ENCODE measurements around the gene VSIR.

Gene VSIR

GRCh38 chr10:71819985-71820384 lies 46.7 kb upstream of the VSIR start:
- DNase-seq, result no peak
- H3K4me1 ChIP-seq (ENCODE audit: insufficient read depth, low read length), result no peaks in the 10 kb centered on the region
- peaks cover 11% of the 10 kb centered on the region for H3K79me2 ChIP-seq (ENCODE audit: insufficient read depth, low read length)
- no peaks in the 10 kb centered on the region for H3K9me3 ChIP-seq (ENCODE audit: insufficient read depth, low read length, severe bottlenecking)
- no peak overlapping the region for H3K27ac ChIP-seq (ENCODE audit: low read length)
- H2AFZ ChIP-seq (ENCODE audit: low read depth, low read length), result no peak overlapping the region
- H3K36me3 ChIP-seq (ENCODE audit: insufficient read depth, low read length), result peaks cover 99% of the 10 kb centered on the region
- H3K4me3 ChIP-seq (ENCODE audit: low read depth in 1 of 2, low read length in 2 of 2), result no peak overlapping the region
- no peak for ATAC-seq (ENCODE audit: insufficient read depth, low read depth)
- no peak overlapping the region for H3K9ac ChIP-seq (ENCODE audit: low read depth, low read length)
- H4K20me1 ChIP-seq (ENCODE audit: insufficient read depth, low read length), result peaks cover 31% of the 10 kb centered on the region
- H3K27me3 ChIP-seq (ENCODE audit: insufficient read depth, low read length, poor library complexity), result no peaks in the 10 kb centered on the region
- H3K4me2 ChIP-seq (ENCODE audit: insufficient read depth, low read length), result no peak overlapping the region
- TF ChIP-seq CTCF (IDR thresholded peaks at IDR 0.05; ENCODE audit: borderline replicate concordance, extremely low read depth, low read length, poor library complexity, severe bottlenecking) (no peak), EZH2 (IDR thresholded peaks at IDR 0.05; ENCODE audit: borderline replicate concordance, low read depth, low read length, severe bottlenecking) (no peak)

GRCh38 chr10:71819441-71819861 lies 46.1 kb upstream of the VSIR start:
- no peak for DNase-seq
- H3K9me3 ChIP-seq (ENCODE audit: insufficient read depth, low read length, severe bottlenecking), result no peaks in the 10 kb centered on the region
- peaks cover 99% of the 10 kb centered on the region for H3K36me3 ChIP-seq (ENCODE audit: insufficient read depth, low read length)
- H3K4me1 ChIP-seq (ENCODE audit: insufficient read depth, low read length), result no peaks in the 10 kb centered on the region
- no peak overlapping the region for H3K9ac ChIP-seq (ENCODE audit: low read depth, low read length)
- H3K27ac ChIP-seq (ENCODE audit: low read length), result no peak overlapping the region
- no peak for ATAC-seq (ENCODE audit: insufficient read depth, low read depth)
- peaks cover 33% of the 10 kb centered on the region for H4K20me1 ChIP-seq (ENCODE audit: insufficient read depth, low read length)
- H3K4me2 ChIP-seq (ENCODE audit: insufficient read depth, low read length), result no peak overlapping the region
- no peaks in the 10 kb centered on the region for H3K27me3 ChIP-seq (ENCODE audit: insufficient read depth, low read length, poor library complexity)
- H3K79me2 ChIP-seq (ENCODE audit: insufficient read depth, low read length), result peaks cover 11% of the 10 kb centered on the region; the same call in 1 of the 2 replicates
- no peak overlapping the region for H2AFZ ChIP-seq (ENCODE audit: low read depth, low read length)
- TF ChIP-seq EZH2 (IDR thresholded peaks at IDR 0.05; ENCODE audit: borderline replicate concordance, low read depth, low read length, severe bottlenecking), result no peak
- TF ChIP-seq CTCF (IDR thresholded peaks at IDR 0.05; ENCODE audit: borderline replicate concordance, extremely low read depth, low read length, poor library complexity, severe bottlenecking), result no peak
- no peak overlapping the region for H3K4me3 ChIP-seq (ENCODE audit: low read depth in 1 of 2, low read length in 2 of 2)

- Histone ChIP-seq H3K36me3 (ENCODE audit: insufficient read depth, low read length) (peaks cover 96% of the 10 kb centered on the region), H3K27me3 (ENCODE audit: insufficient read depth, low read length, poor library complexity) (no peaks in the 10 kb centered on the region), H3K79me2 (ENCODE audit: insufficient read depth, low read length) (peaks cover 11% of the 10 kb centered on the region; the same call in 1 of the 2 replicates), H4K20me1 (ENCODE audit: insufficient read depth, low read length) (peaks cover 30% of the 10 kb centered on the region), H3K27ac (ENCODE audit: low read length) (no peak overlapping the region), H3K4me1 (ENCODE audit: insufficient read depth, low read length) (no peaks in the 10 kb centered on the region), H3K4me2 (ENCODE audit: insufficient read depth, low read length) (no peak overlapping the region), H3K9me3 (ENCODE audit: insufficient read depth, low read length, severe bottlenecking) (no peaks in the 10 kb centered on the region), H3K4me3 (ENCODE audit: low read depth in 1 of 2, low read length in 2 of 2) (no peak overlapping the region), H2AFZ (ENCODE audit: low read depth, low read length) (no peak overlapping the region), H3K9ac (ENCODE audit: low read depth, low read length) (no peak overlapping the region)
- TF ChIP-seq CTCF (IDR thresholded peaks at IDR 0.05; ENCODE audit: borderline replicate concordance, extremely low read depth, low read length, poor library complexity, severe bottlenecking), result no peak
- no peak for TF ChIP-seq EZH2 (IDR thresholded peaks at IDR 0.05; ENCODE audit: borderline replicate concordance, low read depth, low read length, severe bottlenecking)
- DNase-seq, result no peak
- ATAC-seq (ENCODE audit: insufficient read depth, low read depth), result no peak
These were observed 45.4 kb upstream of the VSIR start for GRCh38 chr10:71818674-71819260.

All from DND-41 (cell line).